Neutrophil (primary cell): ENCODE results near the gene MEF2B.

ENCODE experiments used
- H3K27ac ChIP-seq: fragments of 200-600 bp; sonication (generic); 2 replicates; pipeline ENCODE4 v1.5.1; 2016; ENCODE audit warnings: mild to moderate bottlenecking, moderate library complexity
- H3K27me3 ChIP-seq: fragments of 200-600 bp; sonication (generic); 2 replicates; pipeline ENCODE4 v1.6.0; 2016; ENCODE audit warnings: mild to moderate bottlenecking
- H3K36me3 ChIP-seq: fragments of 200-600 bp; sonication (generic); 2 replicates; pipeline ENCODE4 v1.5.1; 2017
- H3K4me1 ChIP-seq, 2 experiments: fragments of 200-600 bp in 1 of 2; sonication (generic) in 1 of 2; 1 replicate in 1 of 2; 2 replicates in 1 of 2; pipeline versions ENCODE4 v1.5.1 to v1.6.1; 2013 to 2016; ENCODE audit warnings: low read depth in 1 of 2, low read length in 1 of 2, mild to moderate bottlenecking in 1 of 2, moderate library complexity in 1 of 2; ENCODE audit not compliant: control insufficient read depth in 1 of 2, insufficient read depth in 1 of 2
- H3K4me3 ChIP-seq, 2 experiments: fragments of 200-600 bp in 1 of 2; sonication (generic) in 1 of 2; 1 replicate in 1 of 2; 2 replicates in 1 of 2; pipeline ENCODE4 v1.5.1; 2013 to 2016; ENCODE audit warnings: low read depth in 1 of 2, low read length in 1 of 2, mild to moderate bottlenecking in 1 of 2, moderate library complexity in 1 of 2
- H3K9me3 ChIP-seq: fragments of 200-600 bp; sonication (generic); 2 replicates; pipeline ENCODE4 v1.5.1; 2016
- CTCF ChIP-seq: fragments of 200-600 bp; sonication (generic); IDR thresholded peaks from 2 replicates; pipeline ENCODE4 v1.5.1; 2016; ENCODE audit warnings: antibody characterized with exemption

The MEF2B gene

GRCh38 chr19:19202707-19203011 is 32.6 kb upstream of the MEF2B start:
- Histone ChIP-seq H3K4me1 (peaks cover 8 to 13% of the 10 kb centered on the region in 2 experiments), H3K9me3 (no peaks in the 10 kb centered on the region), H3K36me3 (peaks cover 35% of the 10 kb centered on the region), H3K27me3 (peaks cover 31% of the 10 kb centered on the region), H3K4me3 (peak overlapping the region; percentile 79 to 86), H3K27ac (peak overlapping the region; percentile 78)
- TF ChIP-seq CTCF, result no peak

GRCh38 chr19:19201697-19202630 is 31.9 kb upstream of the MEF2B start:
- peaks cover 8 to 13% of the 10 kb centered on the region in 2 experiments for H3K4me1 ChIP-seq
- H3K4me3 ChIP-seq, result no peak overlapping the region
- H3K27ac ChIP-seq, result no peak overlapping the region

GRCh38 chr19:19193926-19194325 is 23.9 kb upstream of the MEF2B start:
- peak overlapping the region in 1 of 2 experiments; percentile 99 for H3K4me3 ChIP-seq
- no peak for TF ChIP-seq CTCF
- peaks cover 42 to 48% of the 10 kb centered on the region in 2 experiments for H3K4me1 ChIP-seq
- no peaks in the 10 kb centered on the region for H3K9me3 ChIP-seq
- H3K27me3 ChIP-seq, result no peaks in the 10 kb centered on the region
- peaks cover 22% of the 10 kb centered on the region for H3K36me3 ChIP-seq
- H3K27ac ChIP-seq, result peak overlapping the region; percentile 49

More at GRCh38 chr19:19201697-19202630, 31.9 kb upstream of the MEF2B start:
- Histone ChIP-seq H3K9me3 (no peaks in the 10 kb centered on the region), H3K27me3 (peaks cover 26% of the 10 kb centered on the region), H3K36me3 (peaks cover 42% of the 10 kb centered on the region)
- no peak for TF ChIP-seq CTCF

GRCh38 chr19:19192910-19193423 is 22.9 kb upstream of the MEF2B start:
- H3K27me3 ChIP-seq, result no peaks in the 10 kb centered on the region
- no peak for TF ChIP-seq CTCF
- peaks cover 12% of the 10 kb centered on the region for H3K36me3 ChIP-seq
- peak overlapping the region; percentile 100 for H3K27ac ChIP-seq
- peak overlapping the region; percentile 98 to 99 for H3K4me3 ChIP-seq
- H3K4me1 ChIP-seq, result peaks cover 50 to 57% of the 10 kb centered on the region in 2 experiments
- H3K9me3 ChIP-seq, result no peaks in the 10 kb centered on the region

GRCh38 chr19:19192078-19192882 is 22.2 kb upstream of the MEF2B start, which contains the start of the genes BORCS8 and RFXANK:
Gene BORCS8, minus strand, starts transcription at chr19:19192152. Its CDS starts 35 bp downstream, at chr19:19192117.
Gene RFXANK, plus strand, starts transcription at chr19:19192258. Its CDS starts 1,689 bp downstream, at chr19:19193947.
- Histone ChIP-seq H3K4me1 (peaks cover 57 to 64% of the 10 kb centered on the region in 2 experiments), H3K36me3 (peaks cover 7% of the 10 kb centered on the region), H3K27me3 (no peaks in the 10 kb centered on the region), H3K27ac (peak within 1 kb of the TSS; percentile 100), H3K9me3 (no peaks in the 10 kb centered on the region), H3K4me3 (peak within 1 kb of the TSS; percentile 98 to 99)
- no peak for TF ChIP-seq CTCF
